Caco-2 (cell line): Measurements from ENCODE around the gene IARS1. TPM values are rescaled to one million over a fixed set of nuclear protein-coding genes. Genes with fewer than 3 reads are reported as not detected.

Experiments used
- BruUV-seq: library from RNA; stranded (reverse); fragments of 400-500 nt; replicated peaks from 2 replicates; lab custom pipeline; 2021; lab: Mats Ljungman, UMichigan
- CTCF ChIA-PET: fragments of 300-600 bp; sonication (Branson Sonifier 250); formaldehyde crosslinking; loops from one replicate; lab custom pipeline; 2022; ENCODE audit warnings: antibody characterized with exemption; lab: Charles Lee
- POLR2A ChIA-PET: fragments of 300-600 bp; sonication (Branson Sonifier 250); formaldehyde crosslinking; loops from one replicate; lab custom pipeline; 2022; ENCODE audit warnings: antibody characterized with exemption; lab: Charles Lee
- DNase-seq, 2 experiments: peaks; one replicate each; pipeline versions ENCODE4 v3.0.0 to v3.0.0-alpha.2; 2020 to 2022
- H3K27me3 ChIP-seq: replicated peaks from 2 replicates; pipeline ENCODE4 v1.6.0; 2011; ENCODE audit warnings: low read length; ENCODE audit not compliant: control insufficient read depth, insufficient read depth
- H3K36me3 ChIP-seq: 2 replicates; pipeline ENCODE4 v1.5.1; 2011; ENCODE audit warnings: low read length; ENCODE audit not compliant: control insufficient read depth, insufficient read depth
- H3K4me1 ChIP-seq: fragments of 250-450 bp; sonication (Bioruptor Pico); 2 replicates; pipeline ENCODE4 v1.5.1; 2020; ENCODE audit warnings: mild to moderate bottlenecking
- H3K4me3 ChIP-seq: 2 replicates; pipeline ENCODE4 v1.5.1; 2011; ENCODE audit warnings: low read depth, mild to moderate bottlenecking, control low read depth, low read length
- H3K9me3 ChIP-seq: fragments of 250-450 bp; sonication (Bioruptor Pico); 2 replicates; pipeline ENCODE4 v1.5.1; 2020; ENCODE audit warnings: mild to moderate bottlenecking, moderate library complexity
- H3K27ac Mint-ChIP-seq: one replicate; pipeline ENCODE4 v1.8.0; 2022; ENCODE audit warnings: mixed read lengths; ENCODE audit not compliant: unreplicated experiment
- H3K27me3 Mint-ChIP-seq: one replicate; pipeline ENCODE4 v1.8.0; 2022; ENCODE audit warnings: mixed read lengths; ENCODE audit not compliant: insufficient read depth, unreplicated experiment
- H3K36me3 Mint-ChIP-seq: one replicate; pipeline ENCODE4 v1.8.0; 2022; ENCODE audit warnings: mild to moderate bottlenecking, mixed read lengths; ENCODE audit not compliant: insufficient read depth, unreplicated experiment
- H3K4me1 Mint-ChIP-seq: one replicate; pipeline ENCODE4 v1.8.0; 2022; ENCODE audit warnings: low read depth, mixed read lengths; ENCODE audit not compliant: unreplicated experiment
- H3K4me3 Mint-ChIP-seq: one replicate; pipeline ENCODE4 v1.8.0; 2022; ENCODE audit warnings: mild to moderate bottlenecking, moderate library complexity, mixed read lengths; ENCODE audit not compliant: unreplicated experiment
- H3K9me3 Mint-ChIP-seq: one replicate; pipeline ENCODE4 v1.8.0; 2022; ENCODE audit warnings: mixed read lengths; ENCODE audit not compliant: unreplicated experiment
- CTCF ChIP-seq, 2 experiments: fragments of 200-600 bp in 1 of 2; IDR thresholded peaks; 1 replicate in 1 of 2; 2 replicates in 1 of 2; pipeline versions ENCODE4 v1.5.1 to v1.8.0; 2011 to 2022; ENCODE audit warnings: antibody characterized with exemption in 1 of 2, control low read depth in 1 of 2, inconsistent platforms in 1 of 2, low read depth in 1 of 2, low read length in 1 of 2, mild to moderate bottlenecking in 1 of 2, moderate library complexity in 1 of 2; ENCODE audit not compliant: insufficient read depth in 1 of 2, severe bottlenecking in 1 of 2, unreplicated experiment in 1 of 2
- intact Hi-C: fragments of 100-400 bp; cut with micrococcal nuclease; formaldehyde crosslinking; loops from one replicate; pipeline ENCODE4 v1.10.0; 2022; ENCODE audit not compliant: unreplicated experiment
- microRNA-seq: library from miRNA; unstranded; fragments of <30 nt; microRNA quantifications from one replicate; pipeline ENCODE4 v1.2.0, GENCODE V29; 2022
- total RNA-seq: library from RNA; stranded (reverse); gene quantifications from 2 replicates; pipeline ENCODE4 v1.2.3, GENCODE V29; 2022

The IARS1 gene
- total RNA-seq, 1 experiment from 2014 or later, result 138 TPM

- POLR2A ChIA-PET, result no interaction called here
- no TSS peak for BruUV-seq
- H3K4me1 Mint-ChIP-seq, result no peaks in the 10 kb centered on the region
- peak in 1 of 2 experiments; percentile 5 for DNase-seq
- no peaks in the 10 kb centered on the region; the same call in 1 of the 2 replicates for H3K36me3 ChIP-seq
- H3K27ac Mint-ChIP-seq, result no peak overlapping the region
- H3K9me3 ChIP-seq, result no peaks in the 10 kb centered on the region
- H3K9me3 Mint-ChIP-seq, result no peaks in the 10 kb centered on the region
- TF ChIP-seq CTCF (IDR thresholded peaks at IDR 0.05; ENCODE audit: insufficient read depth in 1 of 2, low read depth in 1 of 2, low read length in 1 of 2, severe bottlenecking in 1 of 2, unreplicated experiment in 1 of 2), result no peak
- intact Hi-C loops, result no loop called here
- CTCF ChIA-PET, result no interaction called here
- H3K27me3 ChIP-seq, result no peaks in the 10 kb centered on the region
- H3K4me3 ChIP-seq, result no peak overlapping the region
- H3K4me1 ChIP-seq, result no peaks in the 10 kb centered on the region
- no peaks in the 10 kb centered on the region for H3K27me3 Mint-ChIP-seq
- H3K4me3 Mint-ChIP-seq, result no peak overlapping the region
- H3K36me3 Mint-ChIP-seq, result peaks cover 90% of the 10 kb centered on the region
These were observed 45.5 kb downstream of the IARS1 start for GRCh38 chr9:92247981-92248380.

- CTCF ChIA-PET, result no interaction called here
- intact Hi-C loops, result no loop called here
- Mint-ChIP-seq H3K27me3 (no peaks in the 10 kb centered on the region), H3K36me3 (peaks cover 90% of the 10 kb centered on the region), H3K27ac (peak overlapping the region; percentile 63), H3K4me1 (no peaks in the 10 kb centered on the region), H3K4me3 (no peak overlapping the region), H3K9me3 (no peaks in the 10 kb centered on the region)
- H3K4me1 ChIP-seq, result no peaks in the 10 kb centered on the region
- no TSS peak for BruUV-seq
- H3K4me3 ChIP-seq, result no peak overlapping the region
- DNase-seq, result no peak
- no peaks in the 10 kb centered on the region for H3K27me3 ChIP-seq
- no peaks in the 10 kb centered on the region for H3K9me3 ChIP-seq
- no peak for TF ChIP-seq CTCF (IDR thresholded peaks at IDR 0.05; ENCODE audit: insufficient read depth in 1 of 2, low read depth in 1 of 2, low read length in 1 of 2, severe bottlenecking in 1 of 2, unreplicated experiment in 1 of 2)
- H3K36me3 ChIP-seq, result no peaks in the 10 kb centered on the region; the same call in 1 of the 2 replicates
- POLR2A ChIA-PET, result no interaction called here
These were observed 46.2 kb downstream of the IARS1 start for GRCh38 chr9:92247296-92247695.

GRCh38 chr9:92245005-92245797 lies 48.3 kb downstream of the IARS1 start:
- H3K9me3 Mint-ChIP-seq, result no peaks in the 10 kb centered on the region

More at GRCh38 chr9:92245005-92245797, 48.3 kb downstream of the IARS1 start:
- Histone ChIP-seq H3K27me3 (no peaks in the 10 kb centered on the region), H3K4me1 (no peaks in the 10 kb centered on the region), H3K4me3 (no peak overlapping the region), H3K9me3 (no peaks in the 10 kb centered on the region), H3K36me3 (no peaks in the 10 kb centered on the region)
- no peak for DNase-seq
- no peak for TF ChIP-seq CTCF (IDR thresholded peaks at IDR 0.05; ENCODE audit: insufficient read depth in 1 of 2, low read depth in 1 of 2, low read length in 1 of 2, severe bottlenecking in 1 of 2, unreplicated experiment in 1 of 2)
- intact Hi-C loops, result no loop called here
- Mint-ChIP-seq H3K36me3 (peaks cover 95% of the 10 kb centered on the region), H3K4me1 (no peaks in the 10 kb centered on the region), H3K27ac (no peak overlapping the region), H3K4me3 (no peak overlapping the region), H3K27me3 (no peaks in the 10 kb centered on the region)
- CTCF ChIA-PET, result no interaction called here
- BruUV-seq, result no TSS peak
- POLR2A ChIA-PET, result no interaction called here

Small RNA genes within 50 kb of the gene (microRNA-seq; reads per million reads assigned to microRNA genes)
- gene MIR3651, result 1.7 reads per million

Other genes with a start within 250 kb of the IARS1 start
- gene SPTLC1, start 178.3 kb downstream of the IARS1 start, total RNA-seq, result 43.6 and 46.0 TPM in 2 replicates
- 22.3 and 29.4 TPM in 2 replicates for gene NOL8, start 31.7 kb upstream of the IARS1 start, total RNA-seq
- 7.6 and 7.8 TPM in 2 replicates for gene CENPP, start 32.3 kb upstream of the IARS1 start, total RNA-seq
- gene OGN, start 110.9 kb upstream of the IARS1 start, total RNA-seq, result not detected in 2 replicates
- gene OMD, start 130.8 kb upstream of the IARS1 start, total RNA-seq, result not detected in 2 replicates
- not detected in 2 replicates for gene ASPN, start 188.8 kb upstream of the IARS1 start, total RNA-seq
- gene ECM2, start 242.3 kb upstream of the IARS1 start, total RNA-seq, result not detected in 2 replicates